GM19023 (cell line): ENCODE measurements around the gene ANGPTL3.
"Not testable (repeated sequence)": the region's sequence is repeated elsewhere in the genome, so short reads cannot be mapped to it uniquely, and the experiment has no call there.

Experiments used
- ATAC-seq: cut with Tn5 transposase; IDR thresholded peaks from one replicate; pipeline ENCODE4 v1.9.1; 2021; ENCODE audit warnings: mild to moderate bottlenecking, moderate library complexity; ENCODE audit not compliant: unreplicated experiment

Gene ANGPTL3

GRCh38 chr1:62597281-62597680 is at the start of gene ANGPTL3:
TSS of gene ANGPTL3 (plus strand) at chr1:62597520. CDS start at chr1:62597567, 47 bp downstream.
- ATAC-seq, result no peak

GRCh38 chr1:62561306-62561705 is 36.0 kb upstream of the ANGPTL3 start:
- no peak for ATAC-seq

- ATAC-seq, result not testable (repeated sequence)
Observed at GRCh38 chr1:62567182-62567581, 30.1 kb upstream of the ANGPTL3 start.

GRCh38 chr1:62567926-62568325 is 29.4 kb upstream of the ANGPTL3 start:
- not testable (repeated sequence) for ATAC-seq

- not testable (repeated sequence) for ATAC-seq
Observed at GRCh38 chr1:62571517-62571916, 25.8 kb upstream of the ANGPTL3 start.

- ATAC-seq, result no peak
Observed at GRCh38 chr1:62572476-62572875, 24.8 kb upstream of the ANGPTL3 start.

- ATAC-seq, result no peak
Observed at GRCh38 chr1:62573675-62574074, 23.6 kb upstream of the ANGPTL3 start.

- no peak for ATAC-seq
Observed at GRCh38 chr1:62585469-62586155, 11.7 kb upstream of the ANGPTL3 start.

- ATAC-seq, result no peak
Observed at GRCh38 chr1:62588000-62588399, 9.3 kb upstream of the ANGPTL3 start.

GRCh38 chr1:62589321-62589720 is 8.0 kb upstream of the ANGPTL3 start:
- no peak for ATAC-seq

- ATAC-seq, result no peak
Observed at GRCh38 chr1:62590255-62590969, 6.9 kb upstream of the ANGPTL3 start.

GRCh38 chr1:62590970-62591368 is 6.4 kb upstream of the ANGPTL3 start:
- ATAC-seq, result no peak

- no peak for ATAC-seq
Observed at GRCh38 chr1:62593825-62594394, 3.4 kb upstream of the ANGPTL3 start.

GRCh38 chr1:62595647-62596046 is 1.7 kb upstream of the ANGPTL3 start:
- no peak for ATAC-seq

- no peak for ATAC-seq
Observed at GRCh38 chr1:62599044-62599443, 1.7 kb downstream of the ANGPTL3 start.

GRCh38 chr1:62601457-62601856 is 4.1 kb downstream of the ANGPTL3 start:
- no peak for ATAC-seq

- no peak for ATAC-seq
Observed at GRCh38 chr1:62608905-62609304, 11.6 kb downstream of the ANGPTL3 start.

- ATAC-seq, result not testable (repeated sequence)
Observed at GRCh38 chr1:62610588-62610987, 13.3 kb downstream of the ANGPTL3 start.

- ATAC-seq, result no peak
Observed at GRCh38 chr1:62612770-62613169, 15.4 kb downstream of the ANGPTL3 start.

GRCh38 chr1:62613325-62613727 is 16.0 kb downstream of the ANGPTL3 start:
- peak; percentile 93 for ATAC-seq

GRCh38 chr1:62613890-62614289 is 16.6 kb downstream of the ANGPTL3 start:
- ATAC-seq, result no peak

GRCh38 chr1:62621907-62622306 is 24.6 kb downstream of the ANGPTL3 start:
- ATAC-seq, result peak; percentile 87
